Smooth muscle cell (in vitro differentiated cells): ENCODE data around the gene DUT. TPM values are rescaled to one million over a fixed set of nuclear protein-coding genes. Genes with fewer than 3 reads are reported as not detected.

Experiments used
- DNase-seq: peaks from one replicate; lab custom pipeline; 2025; ENCODE audit not compliant: unreplicated experiment; lab: John Stamatoyannopoulos, UW
- H2AFZ ChIP-seq: fragments of 200-600 bp; sonication (generic); 2 replicates; pipeline ENCODE4 v1.6.0; 2016; ENCODE audit warnings: antibody characterized with exemption, low read depth, mild to moderate bottlenecking
- H3F3A ChIP-seq: fragments of 200-600 bp; sonication (generic); 2 replicates; pipeline ENCODE4 v1.6.0; 2017; ENCODE audit warnings: antibody characterized with exemption, low read depth
- H3K27ac ChIP-seq: fragments of 200-600 bp; sonication (generic); 2 replicates; pipeline ENCODE4 v1.5.1; 2016; ENCODE audit warnings: low read depth, mild to moderate bottlenecking
- H3K27me3 ChIP-seq: fragments of 200-600 bp; sonication (generic); 2 replicates; pipeline ENCODE4 v1.6.1; 2016; ENCODE audit warnings: low read depth, mild to moderate bottlenecking
- H3K36me3 ChIP-seq: fragments of 200-600 bp; sonication (generic); 2 replicates; pipeline ENCODE4 v1.5.1; 2016; ENCODE audit warnings: low read depth
- H3K4me1 ChIP-seq: fragments of 200-600 bp; sonication (generic); 2 replicates; pipeline ENCODE4 v1.5.1; 2016; ENCODE audit warnings: low read depth
- H3K4me2 ChIP-seq: fragments of 200-600 bp; sonication (generic); 2 replicates; pipeline ENCODE4 v1.6.0; 2016; ENCODE audit warnings: mild to moderate bottlenecking
- H3K4me3 ChIP-seq: fragments of 200-600 bp; sonication (generic); 2 replicates; pipeline ENCODE4 v1.5.1; 2016; ENCODE audit warnings: mild to moderate bottlenecking
- H3K79me2 ChIP-seq: fragments of 200-600 bp; sonication (generic); 2 replicates; pipeline ENCODE4 v1.6.0; 2016; ENCODE audit warnings: low read depth, mild to moderate bottlenecking
- H3K9ac ChIP-seq: fragments of 200-600 bp; sonication (generic); 2 replicates; pipeline ENCODE4 v1.6.0; 2016; ENCODE audit warnings: low read depth
- H3K9me3 ChIP-seq: fragments of 200-600 bp; sonication (generic); replicated peaks from 2 replicates; pipeline ENCODE4 v1.5.1; 2016; ENCODE audit warnings: low read depth
- H4K20me1 ChIP-seq: fragments of 200-600 bp; sonication (generic); 2 replicates; pipeline ENCODE4 v1.6.0; 2016; ENCODE audit warnings: low read depth
- whole genome bisulfite sequencing: methylation state at CpG from one replicate; pipeline ENCODE4 v1.1.7; 2016; ENCODE audit warnings: low lambda C conversion rate; 5-methylcytosine and 5-hydroxymethylcytosine counted together
- polyA plus RNA-seq: library from polyadenylated mRNA; unstranded; fragments of >200 nt; fragmentation: Nextera tagmentation; extraction: Ambion mirVana; gene quantifications from 2 replicates; pipeline ENCODE4 v1.2.1, GENCODE V29; 2016
- total RNA-seq: library from RNA; depleted of rRNA; stranded (reverse); fragments of >200 nt; gene quantifications from 2 replicates; pipeline ENCODE4 v1.2.3, GENCODE V29; 2014
- TF ChIP-seq, protein P1 (sequence below): fragments of 200-600 bp; sonication (generic); IDR thresholded peaks from 2 replicates; pipeline ENCODE4 v1.5.1; 2017; ENCODE audit warnings: borderline replicate concordance, mild to moderate bottlenecking, antibody characterized with exemption; ENCODE audit not compliant: insufficient read depth, poor library complexity, severe bottlenecking

The DUT gene
- total and polyA plus RNA-seq, 2 experiments from 2014 or later, result 80.4 to 116 TPM

DNA sequence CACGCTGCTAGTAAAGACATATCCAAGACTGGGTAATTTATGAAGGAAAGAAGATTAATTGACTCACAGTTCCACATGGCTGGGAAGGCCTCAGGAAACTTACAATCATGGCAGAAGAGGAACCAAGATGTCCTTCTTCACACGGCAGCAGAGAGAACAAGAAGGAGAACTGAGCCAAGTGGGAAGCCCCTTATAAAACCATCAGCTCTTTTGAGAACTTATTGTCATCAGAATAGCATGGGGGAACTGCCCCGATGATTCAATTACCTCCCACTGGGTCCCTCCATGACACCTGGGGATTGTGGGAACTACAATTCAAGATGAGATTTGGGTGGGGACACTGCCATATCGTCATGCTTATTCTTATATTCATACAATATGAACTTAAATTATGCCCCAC, 49.0 kb downstream of the DUT start:
- Histone ChIP-seq H2AFZ (no peak overlapping the region), H3K4me2 (no peak overlapping the region), H3F3A (no peaks in the 10 kb centered on the region), H3K79me2 (no peaks in the 10 kb centered on the region), H3K9ac (no peak overlapping the region), H3K4me1 (no peaks in the 10 kb centered on the region), H3K9me3 (no peaks in the 10 kb centered on the region), H3K27ac (no peak overlapping the region), H3K27me3 (no peaks in the 10 kb centered on the region), H4K20me1 (no peaks in the 10 kb centered on the region), H3K4me3 (no peak overlapping the region), H3K36me3 (no peaks in the 10 kb centered on the region)
- TF ChIP-seq, protein P1, sequence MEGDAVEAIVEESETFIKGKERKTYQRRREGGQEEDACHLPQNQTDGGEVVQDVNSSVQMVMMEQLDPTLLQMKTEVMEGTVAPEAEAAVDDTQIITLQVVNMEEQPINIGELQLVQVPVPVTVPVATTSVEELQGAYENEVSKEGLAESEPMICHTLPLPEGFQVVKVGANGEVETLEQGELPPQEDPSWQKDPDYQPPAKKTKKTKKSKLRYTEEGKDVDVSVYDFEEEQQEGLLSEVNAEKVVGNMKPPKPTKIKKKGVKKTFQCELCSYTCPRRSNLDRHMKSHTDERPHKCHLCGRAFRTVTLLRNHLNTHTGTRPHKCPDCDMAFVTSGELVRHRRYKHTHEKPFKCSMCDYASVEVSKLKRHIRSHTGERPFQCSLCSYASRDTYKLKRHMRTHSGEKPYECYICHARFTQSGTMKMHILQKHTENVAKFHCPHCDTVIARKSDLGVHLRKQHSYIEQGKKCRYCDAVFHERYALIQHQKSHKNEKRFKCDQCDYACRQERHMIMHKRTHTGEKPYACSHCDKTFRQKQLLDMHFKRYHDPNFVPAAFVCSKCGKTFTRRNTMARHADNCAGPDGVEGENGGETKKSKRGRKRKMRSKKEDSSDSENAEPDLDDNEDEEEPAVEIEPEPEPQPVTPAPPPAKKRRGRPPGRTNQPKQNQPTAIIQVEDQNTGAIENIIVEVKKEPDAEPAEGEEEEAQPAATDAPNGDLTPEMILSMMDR, result no peak
- 90% methylated on average over 4 of the region's 4 CpGs for WGBS
- DNase-seq, result no peak

DNA sequence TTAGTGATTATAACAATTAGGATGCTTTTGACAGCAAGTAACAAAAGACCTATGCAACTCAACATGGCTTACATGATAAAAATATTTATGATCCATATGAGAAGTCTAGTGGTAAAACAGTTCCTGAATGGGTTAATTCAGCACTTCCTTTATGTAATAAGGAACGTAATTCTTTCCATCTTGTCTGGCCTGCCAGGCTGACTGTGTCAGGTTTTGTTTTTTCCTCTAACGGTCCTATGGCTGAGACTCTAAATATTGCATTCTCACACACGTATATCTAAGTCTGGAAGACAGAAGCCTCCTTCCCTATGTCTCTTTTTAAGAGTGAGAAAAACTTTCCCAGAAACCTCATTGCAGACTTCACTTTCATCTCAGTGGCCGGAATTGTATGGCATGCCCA, 50.6 kb downstream of the DUT start:
- 69% methylated on average over 4 of the region's 4 CpGs for WGBS
- Histone ChIP-seq H3K9ac (no peak overlapping the region), H3K27me3 (no peaks in the 10 kb centered on the region)

DNA sequence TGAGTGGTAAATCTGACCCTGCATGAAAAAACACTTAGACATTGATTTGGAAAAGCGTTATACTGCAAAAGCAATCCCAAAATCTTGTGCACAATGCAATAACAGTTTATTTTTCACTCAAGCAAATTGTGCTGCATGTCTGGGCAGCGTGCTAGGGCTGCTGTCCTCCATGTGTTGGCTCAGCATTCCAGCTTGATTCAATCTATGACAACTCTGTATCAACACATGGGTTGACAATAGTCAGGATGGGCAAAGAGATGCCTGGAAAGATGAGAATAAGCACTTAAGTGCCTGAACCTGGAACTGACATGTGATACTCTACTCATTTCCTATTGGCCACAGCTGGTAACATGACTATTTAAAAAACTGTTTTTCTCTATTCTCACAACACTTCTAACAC, 51.8 kb downstream of the DUT start:
- H3K4me2 ChIP-seq, result no peak overlapping the region
- no peak for DNase-seq
- WGBS, result 95% methylated on average over 2 of the region's 2 CpGs

More for the DNA sequence above, 50.6 kb downstream of the DUT start:
- H3K27ac ChIP-seq, result no peak overlapping the region
- no peaks in the 10 kb centered on the region for H3F3A ChIP-seq
- no peaks in the 10 kb centered on the region for H4K20me1 ChIP-seq
- DNase-seq, result no peak
- no peak overlapping the region for H2AFZ ChIP-seq
- TF ChIP-seq, protein P1, result no peak
- H3K4me1 ChIP-seq, result no peaks in the 10 kb centered on the region
- H3K79me2 ChIP-seq, result no peaks in the 10 kb centered on the region
- no peaks in the 10 kb centered on the region for H3K9me3 ChIP-seq
- no peak overlapping the region for H3K4me2 ChIP-seq
- H3K36me3 ChIP-seq, result no peaks in the 10 kb centered on the region
- H3K4me3 ChIP-seq, result no peak overlapping the region

DNA sequence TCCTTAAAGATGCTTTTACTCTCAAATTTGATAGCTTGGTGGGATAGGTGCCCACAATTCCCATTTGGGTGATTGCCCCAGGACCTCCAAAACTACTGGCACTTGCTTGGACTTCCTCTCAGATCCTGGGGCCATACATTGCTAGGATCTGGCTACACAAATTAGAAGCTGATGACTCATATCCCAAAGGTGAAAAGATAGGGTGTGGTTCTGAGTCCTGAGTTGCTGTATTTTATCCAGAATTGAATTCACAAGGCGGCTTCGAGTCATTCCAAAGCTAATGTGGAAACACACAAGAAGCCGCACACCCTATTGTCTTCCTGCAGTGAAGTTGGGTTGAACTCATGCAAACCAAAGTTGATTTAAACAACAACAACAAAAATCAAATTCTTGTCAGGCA, 53.4 kb downstream of the DUT start:
- no peak overlapping the region for H3K4me3 ChIP-seq
- no peaks in the 10 kb centered on the region for H3K79me2 ChIP-seq
- no peaks in the 10 kb centered on the region for H3F3A ChIP-seq
- 88% methylated on average over 3 of the region's 3 CpGs for WGBS
- H3K4me2 ChIP-seq, result no peak overlapping the region
- no peak overlapping the region for H3K9ac ChIP-seq
- no peaks in the 10 kb centered on the region for H3K4me1 ChIP-seq
- TF ChIP-seq, protein P1, result no peak
- H3K27me3 ChIP-seq, result no peaks in the 10 kb centered on the region
- DNase-seq, result no peak
- no peaks in the 10 kb centered on the region for H3K9me3 ChIP-seq
- no peak overlapping the region for H3K27ac ChIP-seq
- H3K36me3 ChIP-seq, result no peaks in the 10 kb centered on the region
- no peaks in the 10 kb centered on the region for H4K20me1 ChIP-seq
- no peak overlapping the region for H2AFZ ChIP-seq

More for the DNA sequence above, 51.8 kb downstream of the DUT start:
- Histone ChIP-seq H3K4me1 (no peaks in the 10 kb centered on the region), H3K9me3 (no peaks in the 10 kb centered on the region), H3K79me2 (no peaks in the 10 kb centered on the region), H3K27ac (no peak overlapping the region), H3K27me3 (no peaks in the 10 kb centered on the region), H3K4me3 (no peak overlapping the region), H3F3A (no peaks in the 10 kb centered on the region), H3K36me3 (no peaks in the 10 kb centered on the region), H2AFZ (no peak overlapping the region), H3K9ac (no peak overlapping the region), H4K20me1 (no peaks in the 10 kb centered on the region)
- TF ChIP-seq, protein P1, result no peak
